Activated CD8-positive, alpha-beta memory T cell treated with anti-CD3 and anti-CD28 coated beads, Interleukin-2, amount 50 U/mL, for 48 hours (primary cell): ENCODE results near the gene ROS1.

Source experiments
- DNase-seq: peaks from one replicate; pipeline ENCODE4 v3.0.0-alpha.2; 2020

Gene ROS1

DNA sequence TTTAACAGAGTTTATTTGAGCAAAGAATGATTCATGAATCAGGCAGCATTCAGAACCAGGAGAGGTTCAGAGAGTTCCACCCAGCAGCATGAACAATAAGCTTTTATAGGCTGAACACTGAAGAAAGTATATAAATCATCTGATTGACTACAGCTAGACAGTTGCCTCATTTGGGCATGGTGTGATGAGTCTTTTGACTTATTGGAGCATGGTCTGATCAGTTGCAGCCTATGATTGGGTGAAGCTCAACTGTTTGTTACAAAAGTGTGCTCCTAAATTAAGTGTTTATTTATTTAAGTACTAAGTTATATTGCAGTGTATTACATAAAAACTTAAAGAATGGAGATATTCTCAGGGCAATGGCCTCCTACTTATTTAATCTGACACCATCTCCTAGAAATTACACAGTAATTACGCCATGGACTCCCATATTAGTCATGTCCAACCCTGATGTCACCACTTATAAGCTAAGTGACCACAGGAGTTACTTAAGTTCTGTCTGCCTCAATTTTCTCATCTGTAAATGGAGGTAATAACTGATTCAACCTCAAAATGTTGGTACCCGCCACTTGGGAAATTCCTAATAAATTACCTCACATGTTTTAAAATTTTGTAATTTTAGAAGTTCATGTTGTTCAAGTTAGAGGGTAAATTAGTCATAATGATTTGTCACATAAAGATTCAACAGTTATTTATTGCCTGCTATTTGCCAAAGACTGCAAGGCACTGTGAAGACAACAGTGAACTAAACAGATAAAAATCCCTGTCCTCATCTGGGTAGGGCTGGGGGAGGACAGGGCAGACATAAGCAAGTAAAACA lies 15.2 kb upstream of the ROS1 start:
- no peak for DNase-seq

DNA sequence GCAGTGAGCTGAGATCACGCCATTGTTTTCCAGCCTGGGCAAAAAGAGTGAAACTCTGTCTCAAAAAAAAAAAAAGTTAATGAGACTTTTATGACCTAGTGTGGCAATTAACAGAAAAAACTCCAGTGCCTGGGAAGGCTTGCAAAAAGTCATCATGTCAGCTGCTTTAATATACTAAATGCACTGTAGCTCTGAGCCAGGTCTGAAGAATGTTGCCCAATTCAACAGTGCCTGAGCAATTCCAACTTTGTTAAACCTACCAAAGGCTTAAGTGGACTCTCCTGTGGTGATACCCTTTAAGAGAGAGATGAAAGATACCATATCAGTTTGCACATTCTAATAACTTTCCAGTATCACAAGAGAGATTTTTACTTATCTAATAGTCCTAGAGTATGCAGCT lies 6.5 kb upstream of the ROS1 start:
- DNase-seq: no peak

DNA sequence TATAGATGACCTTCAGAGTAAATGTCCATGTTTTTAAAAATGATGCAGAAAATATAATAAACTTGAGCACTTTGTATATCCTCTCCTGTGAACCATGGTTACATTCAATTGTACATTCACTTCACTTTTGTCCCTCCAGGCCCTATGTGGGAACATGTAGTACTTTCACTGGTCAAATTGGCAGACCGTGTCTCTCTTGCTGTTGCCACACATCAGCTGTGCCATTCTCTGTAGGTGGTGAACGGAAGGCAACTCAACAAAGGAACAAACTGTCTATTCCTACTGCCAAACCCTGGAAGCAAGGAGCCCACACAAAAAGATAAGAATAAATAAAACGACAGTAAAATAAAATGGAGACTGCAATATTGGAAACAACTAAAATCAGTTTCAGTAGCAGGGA lies 2.0 kb downstream of the ROS1 start:
- no peak for DNase-seq

DNA sequence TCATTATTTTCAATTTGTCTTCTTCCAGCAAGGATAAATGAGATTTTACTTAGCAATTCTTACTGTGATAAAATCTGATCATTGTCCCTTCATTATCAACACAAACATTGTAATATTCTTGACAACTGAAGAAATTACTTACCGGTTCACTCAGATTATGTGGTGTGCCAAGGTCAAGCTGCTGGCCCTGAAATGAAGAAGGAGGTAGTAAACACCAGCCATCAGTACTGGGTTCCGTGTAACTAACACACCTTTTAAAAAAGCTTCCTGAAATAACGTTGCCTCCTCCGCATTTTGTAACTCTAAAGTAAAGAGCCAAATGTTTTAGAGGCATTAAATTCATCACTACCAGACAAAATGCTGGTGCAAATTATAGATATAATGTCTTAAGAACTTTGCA lies 7.4 kb downstream of the ROS1 start:
- no peak for DNase-seq

DNA sequence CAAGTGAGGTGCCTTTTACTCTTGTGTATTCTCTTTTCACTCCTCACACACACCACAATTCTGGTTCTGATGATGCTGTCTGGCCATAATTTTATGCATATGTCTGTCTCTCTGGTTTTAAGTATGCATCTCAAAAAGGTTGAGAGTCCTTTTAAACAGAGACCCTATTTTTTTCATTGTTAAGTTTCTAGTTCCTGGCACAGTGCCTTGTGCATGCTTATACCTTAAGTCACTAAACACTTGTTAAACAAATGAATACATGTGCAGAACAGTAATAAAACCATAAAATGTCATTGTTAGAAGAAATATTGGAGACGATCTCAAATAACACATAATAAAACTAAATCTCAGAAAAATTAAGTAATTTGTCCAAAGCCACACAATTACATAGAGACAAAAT lies 7.9 kb downstream of the ROS1 start:
- no peak for DNase-seq

DNA sequence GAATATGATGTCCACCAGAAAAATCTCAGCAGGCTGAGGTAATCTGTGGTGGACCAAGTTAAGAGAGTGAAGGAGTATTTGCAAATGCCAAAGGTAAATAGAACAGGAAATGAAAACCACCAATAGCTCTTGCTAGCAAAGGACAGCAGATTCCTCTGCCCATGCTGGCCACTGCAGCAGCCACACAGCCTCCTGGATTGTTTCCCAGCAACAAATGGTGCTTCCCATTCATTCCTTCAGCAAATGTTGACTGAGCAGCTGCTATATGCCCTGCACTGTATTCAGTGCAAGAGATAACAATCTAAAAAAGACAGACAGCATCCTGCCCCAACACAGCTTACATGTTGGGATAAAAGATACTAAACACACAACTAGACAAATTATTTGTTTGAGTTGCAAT lies 11.0 kb downstream of the ROS1 start:
- no peak for DNase-seq

DNA sequence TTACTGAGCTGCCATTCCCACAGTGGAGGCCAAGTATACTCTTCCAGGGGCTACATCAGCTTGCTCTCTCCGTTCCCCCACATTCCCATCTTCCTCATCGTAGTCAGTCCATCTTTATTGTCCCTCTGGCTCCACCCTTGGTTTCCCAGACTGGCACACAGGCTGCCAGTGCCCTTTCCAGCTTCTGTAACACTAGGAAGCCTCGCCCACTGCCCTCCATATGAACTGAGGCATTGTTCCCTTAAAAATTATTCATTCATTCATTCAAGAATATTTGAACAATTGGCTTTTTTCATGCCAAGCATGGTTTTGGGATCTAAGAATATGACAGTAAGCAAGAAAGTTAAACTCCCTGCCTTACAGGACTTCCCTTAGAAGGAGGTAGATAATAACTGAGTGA lies 14.3 kb downstream of the ROS1 start:
- no peak for DNase-seq

DNA sequence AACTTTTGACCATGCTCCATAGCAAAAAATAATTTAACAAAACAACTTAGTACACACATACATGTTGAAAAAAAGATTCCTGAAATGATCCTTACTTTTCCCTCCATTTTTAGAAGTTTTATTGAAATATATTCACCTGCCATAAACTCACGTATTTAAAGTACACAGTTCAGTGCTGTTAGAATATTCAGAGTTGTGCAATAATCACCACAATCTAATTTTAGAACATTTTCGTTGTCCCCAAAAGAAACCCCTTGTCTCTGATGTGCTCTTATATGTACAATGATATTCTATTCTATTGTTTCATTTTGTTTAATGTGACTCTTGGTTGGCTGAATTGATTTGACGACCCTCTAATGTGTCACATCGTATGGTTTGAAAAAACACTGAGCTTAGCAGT lies 15.9 kb downstream of the ROS1 start:
- no peak for DNase-seq

DNA sequence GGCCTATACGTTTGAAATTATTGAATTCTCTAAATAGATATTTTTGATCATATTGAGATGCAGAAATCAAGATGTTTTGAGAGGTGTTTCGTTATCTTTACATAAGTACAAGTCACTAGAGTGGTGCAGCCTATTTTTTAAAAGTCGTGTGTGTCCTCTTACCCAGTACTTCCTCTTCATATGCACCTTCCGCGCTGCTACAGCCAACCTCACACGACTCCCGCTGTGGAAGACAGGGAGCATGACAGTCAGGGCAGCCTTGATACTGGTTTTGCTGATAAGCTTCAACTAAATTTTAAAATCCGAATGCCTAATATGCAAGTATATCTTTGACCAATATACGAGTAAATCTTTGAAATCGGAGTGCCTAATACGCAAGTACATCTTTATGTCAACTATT lies 16.3 kb downstream of the ROS1 start:
- DNase-seq: no peak

DNA sequence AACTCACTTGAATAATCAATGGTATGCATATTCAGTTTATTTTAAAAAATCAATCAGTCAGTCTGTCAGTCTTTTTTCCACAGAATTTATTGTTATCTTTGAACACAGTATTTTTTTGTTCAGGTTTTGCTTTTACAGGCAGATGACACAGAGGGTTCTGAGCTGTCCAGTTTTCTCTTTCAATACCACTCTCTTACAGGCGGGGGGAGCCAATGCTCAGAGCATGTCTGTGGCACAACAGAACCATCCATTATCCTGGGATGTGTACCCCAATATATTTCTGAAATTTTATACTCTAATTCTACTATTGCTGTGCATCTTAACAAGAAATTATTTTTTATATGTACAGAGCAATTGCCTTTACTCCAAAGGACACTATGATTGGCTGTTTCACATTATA lies 21.2 kb downstream of the ROS1 start:
- DNase-seq: no peak

DNA sequence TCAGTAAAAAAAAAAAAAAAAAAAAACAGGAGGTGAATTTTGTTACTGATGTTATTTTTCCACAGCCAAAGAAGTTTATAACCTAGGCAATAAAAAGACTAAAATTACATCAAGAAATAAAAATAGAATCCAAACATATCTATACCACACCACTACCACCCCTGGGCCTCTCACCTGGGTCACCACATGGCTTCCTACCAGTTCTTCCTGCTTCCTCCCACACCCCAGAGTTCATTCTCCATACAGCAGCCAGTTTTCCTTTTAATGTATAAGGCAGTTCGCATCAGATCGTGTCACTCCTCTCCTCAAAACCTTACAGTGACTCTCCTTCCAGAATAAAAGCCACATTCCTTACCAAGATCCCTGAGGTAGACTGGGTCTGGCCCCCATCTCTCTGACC lies 23.9 kb downstream of the ROS1 start:
- DNase-seq: no peak

DNA sequence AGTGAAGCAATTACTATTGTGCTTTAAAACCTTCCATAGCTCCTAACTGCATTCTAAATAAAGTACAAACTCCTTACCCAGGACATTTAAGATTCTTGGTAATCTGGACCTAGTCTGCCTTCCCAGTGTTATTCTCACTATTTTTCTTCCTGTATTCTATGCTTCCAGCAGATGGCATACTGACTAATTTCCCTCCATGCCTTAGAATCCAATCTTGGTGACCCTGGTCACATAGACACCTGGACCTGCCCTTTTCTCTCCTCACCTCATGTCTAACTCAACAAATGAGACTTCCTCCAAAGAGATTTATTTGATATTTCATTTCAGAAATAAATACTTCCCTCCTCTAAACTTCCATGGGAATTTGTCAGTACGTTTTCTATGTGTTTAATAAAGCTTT lies 25.8 kb downstream of the ROS1 start:
- DNase-seq: no peak

DNA sequence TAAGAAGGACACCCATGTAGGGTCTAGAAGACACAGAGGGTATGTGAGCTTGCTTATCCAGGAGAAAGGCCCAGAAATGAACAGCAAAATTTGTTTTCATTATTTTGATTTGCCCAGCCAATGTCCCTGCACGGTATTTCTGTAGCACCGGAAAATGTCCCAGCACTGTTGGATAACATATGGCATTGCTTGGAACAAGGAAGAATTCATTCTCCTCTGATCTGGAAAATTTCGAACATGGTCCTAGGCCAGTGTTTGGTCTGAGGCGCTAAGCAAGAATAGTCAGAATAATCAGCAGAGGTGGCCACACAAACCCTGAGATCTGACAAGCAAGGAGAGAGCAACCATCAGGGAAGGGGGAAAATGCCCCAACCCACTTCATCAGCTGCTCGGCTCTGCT lies 26.6 kb downstream of the ROS1 start:
- DNase-seq: no peak

DNA sequence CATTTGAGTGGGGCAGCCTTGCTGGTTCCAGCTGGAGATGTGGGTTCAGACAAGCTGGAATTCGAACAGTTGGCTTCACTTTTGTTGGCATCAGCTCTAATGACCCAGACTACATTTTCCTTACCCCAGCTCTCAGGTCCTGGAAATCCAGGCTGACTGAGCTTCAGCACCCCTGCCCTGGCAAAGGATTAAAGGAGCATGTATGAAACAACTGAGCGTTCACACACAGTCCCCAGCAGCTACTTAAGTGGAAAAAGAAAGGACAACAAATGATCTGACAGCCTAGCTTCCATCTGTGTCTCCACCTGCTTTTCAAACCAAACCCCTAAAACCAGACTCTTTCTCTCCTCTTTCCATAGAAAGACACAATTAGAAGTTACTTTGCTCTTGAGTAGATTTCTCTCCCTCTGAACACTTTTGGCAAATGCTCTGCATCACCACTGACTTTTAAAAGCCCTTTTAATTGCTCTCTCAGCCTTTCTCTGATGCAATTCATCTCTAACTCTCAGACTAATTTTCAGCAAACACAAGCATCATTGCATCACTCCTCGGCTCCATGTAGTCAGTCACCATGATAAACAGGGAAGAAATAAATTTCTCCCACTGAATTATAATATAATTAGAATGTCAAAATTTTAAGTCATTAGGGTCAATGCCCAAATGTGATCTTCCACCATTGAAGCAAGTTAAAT lies 28.1 kb downstream of the ROS1 start:
- no peak for DNase-seq

DNA sequence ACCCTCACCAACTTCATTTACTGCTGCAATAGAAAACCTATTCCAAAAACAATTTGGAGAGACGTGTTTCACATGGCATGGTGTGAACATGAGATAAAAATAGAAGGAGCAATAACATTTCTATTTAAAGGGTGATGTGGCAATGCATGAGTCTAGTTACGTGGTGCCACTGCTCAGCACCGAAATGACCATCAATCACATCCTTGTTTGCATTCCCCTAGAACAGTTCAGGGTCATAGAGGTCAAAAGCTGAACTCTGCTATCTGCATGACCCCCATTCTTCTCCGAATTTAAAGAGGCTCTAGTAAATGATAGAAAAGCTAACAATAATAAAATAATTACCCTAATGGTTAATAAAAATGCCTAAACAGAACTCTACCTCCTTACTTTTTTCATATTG lies 29.5 kb downstream of the ROS1 start:
- DNase-seq: no peak

DNA sequence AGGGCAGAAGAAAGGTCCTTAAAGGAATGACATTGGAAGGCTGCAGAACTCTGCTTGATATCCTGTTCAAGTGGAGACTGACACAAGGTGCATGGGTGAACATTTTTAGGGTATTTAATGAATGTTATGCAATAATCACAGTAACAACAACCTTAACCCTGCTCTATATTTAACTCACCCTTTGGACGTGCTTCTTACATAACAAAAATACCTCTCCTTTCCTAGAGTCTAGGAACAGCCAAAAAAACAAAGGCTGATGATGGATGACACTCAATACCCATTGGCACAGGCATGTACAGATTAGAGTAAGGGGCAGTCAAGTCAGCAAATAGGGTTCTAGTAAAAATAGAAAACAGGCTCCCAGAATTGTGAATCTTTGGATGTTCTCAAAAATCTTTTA lies 30.6 kb downstream of the ROS1 start:
- no peak for DNase-seq

DNA sequence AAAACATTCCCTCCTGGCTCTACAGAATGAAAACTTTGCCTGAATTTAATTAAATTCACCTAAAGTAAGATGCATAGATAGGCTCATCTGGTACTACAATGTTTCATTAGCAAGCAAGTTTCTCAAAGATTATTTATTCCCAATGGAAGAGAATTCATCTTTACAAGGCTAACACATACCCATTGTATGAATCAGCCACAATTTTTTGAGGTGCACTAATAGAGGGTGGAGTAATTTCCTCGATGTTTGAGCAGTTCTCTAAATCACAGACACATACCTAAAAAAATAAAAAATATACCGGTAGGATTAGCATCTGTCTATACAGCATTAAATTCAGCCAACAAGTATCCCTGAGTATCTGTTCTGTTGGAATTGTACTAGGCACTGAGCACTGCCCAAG lies 32.7 kb downstream of the ROS1 start:
- no peak for DNase-seq

DNA sequence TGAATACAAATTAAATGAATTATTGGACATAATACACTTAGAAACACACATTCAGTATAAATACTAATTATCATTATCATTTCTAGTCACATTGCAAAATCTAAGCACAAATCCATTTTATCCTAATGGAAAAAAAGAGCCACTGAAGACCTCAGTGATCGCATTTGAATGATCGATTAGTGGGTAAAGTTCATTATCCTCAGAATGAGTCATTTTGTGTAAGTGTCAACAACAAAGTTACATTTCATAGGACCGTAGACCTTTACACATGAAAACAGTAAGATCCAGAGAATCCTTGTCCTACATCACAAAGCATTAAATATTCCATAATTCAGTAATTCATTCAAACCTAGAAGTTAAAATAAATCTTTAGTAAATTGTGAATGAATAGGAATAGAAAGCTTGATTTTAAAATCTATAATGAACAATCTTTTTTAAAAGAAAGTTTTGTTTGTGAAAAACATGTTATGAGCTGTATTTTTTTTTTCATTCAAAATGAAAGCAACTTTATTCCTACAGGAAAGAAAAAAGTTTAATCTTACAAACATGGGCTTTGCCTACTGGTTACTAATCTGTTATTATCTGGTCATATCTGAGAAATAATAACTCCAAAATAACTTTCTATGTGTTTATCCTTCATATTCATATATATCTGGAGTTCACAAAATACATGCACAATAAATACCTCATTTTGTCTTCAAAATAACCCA lies 33.7 kb downstream of the ROS1 start:
- no peak for DNase-seq

DNA sequence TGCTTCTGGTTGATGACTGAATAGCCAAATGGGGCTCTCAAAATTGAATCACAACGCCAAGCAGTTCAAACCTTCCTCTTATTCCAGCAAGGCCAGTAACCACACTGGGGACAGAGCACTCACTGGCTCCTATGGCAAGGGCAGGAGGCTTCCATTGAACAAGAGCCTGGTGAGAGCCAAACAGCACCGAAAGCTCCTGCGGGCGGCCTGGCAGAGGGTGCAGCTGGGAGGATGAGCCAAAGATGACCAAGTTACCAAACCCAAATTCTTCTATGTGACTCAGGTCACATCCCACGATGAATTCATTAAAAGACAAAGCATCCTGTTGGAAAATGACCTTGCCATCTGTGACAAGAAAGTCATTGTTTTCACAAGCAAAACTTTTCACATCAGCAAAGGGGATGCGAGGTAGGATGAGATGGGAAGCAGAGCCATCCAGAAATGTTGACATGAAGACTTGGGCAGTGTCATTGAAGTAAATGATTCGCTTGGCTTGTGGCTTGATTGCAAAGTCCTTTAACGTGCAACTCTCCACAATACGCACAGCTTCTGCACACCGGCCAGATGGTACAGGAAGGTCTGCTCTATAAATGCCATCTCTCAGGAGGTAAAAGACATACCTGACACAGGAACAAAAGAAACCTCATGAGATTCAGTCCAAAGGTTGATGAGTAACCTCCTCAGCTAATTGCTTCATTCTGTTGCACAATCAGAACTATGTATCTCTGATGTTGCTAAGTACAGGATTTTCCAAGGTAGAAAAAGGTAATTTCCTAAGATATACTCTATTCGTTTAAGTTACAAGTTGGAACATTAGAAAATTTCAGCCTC lies 36.3 kb downstream of the ROS1 start:
- no peak for DNase-seq

DNA sequence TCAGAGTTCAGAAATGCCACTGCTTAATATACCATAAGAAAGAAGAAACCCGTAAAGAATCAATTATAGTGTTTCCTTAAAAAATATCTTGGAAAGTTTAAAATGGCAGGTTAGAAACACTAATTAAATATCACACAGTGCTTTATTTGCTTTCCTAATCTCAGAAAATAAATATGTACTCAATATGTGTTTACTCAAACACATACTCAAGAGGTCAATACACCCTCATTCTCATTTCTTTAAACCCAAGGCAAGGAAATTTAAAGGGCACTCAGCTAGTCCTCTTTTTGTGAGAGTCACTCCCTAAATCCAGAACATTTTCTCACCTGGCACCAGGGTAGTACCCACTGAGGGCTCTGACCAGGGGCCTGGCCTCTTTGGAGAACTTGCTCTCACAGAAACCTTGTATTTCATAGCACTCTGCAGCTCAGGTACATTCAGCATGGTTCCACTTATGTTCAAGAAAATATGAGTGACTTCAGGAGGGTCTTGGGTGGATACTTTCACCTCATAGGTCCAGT lies 38.2 kb downstream of the ROS1 start:
- DNase-seq: no peak

DNA sequence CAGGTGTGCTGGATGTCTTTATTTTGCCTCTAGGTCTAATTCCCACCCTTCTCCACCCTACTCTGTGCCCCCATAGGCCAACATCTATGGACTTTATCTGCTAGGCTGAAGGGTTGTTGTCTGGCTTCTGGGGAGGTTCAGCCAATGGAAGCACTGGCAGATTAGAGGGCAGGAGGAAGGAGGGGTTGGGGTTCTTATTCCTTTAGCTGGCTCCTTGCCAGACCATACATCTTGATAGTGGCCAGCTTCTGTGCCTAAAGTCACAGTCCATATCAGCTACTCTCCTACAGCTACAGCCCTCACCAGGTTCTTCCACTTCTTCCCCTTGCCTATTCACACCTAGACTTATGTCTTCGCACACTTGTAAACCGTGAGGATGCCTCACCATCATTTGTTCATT lies 41.1 kb downstream of the ROS1 start:
- no peak for DNase-seq

DNA sequence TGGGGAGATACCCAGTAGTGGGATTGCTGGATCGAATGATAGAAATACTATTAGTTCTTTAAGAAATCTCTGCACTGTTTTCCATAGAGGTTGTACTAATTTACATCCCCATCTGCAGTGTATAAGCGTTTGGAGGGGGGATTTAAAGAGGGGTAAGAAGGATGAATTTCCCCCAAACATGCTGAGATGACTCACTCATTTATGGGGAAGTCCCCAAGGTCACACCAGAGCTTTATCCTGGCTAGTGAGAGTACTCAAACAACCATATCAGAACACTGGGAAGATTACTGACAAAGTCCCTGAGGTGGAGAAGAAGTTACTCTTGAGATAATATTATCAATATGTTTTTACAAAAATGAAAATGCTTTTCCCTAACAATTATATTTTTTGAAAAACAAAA lies 44.0 kb downstream of the ROS1 start:
- DNase-seq: no peak

DNA sequence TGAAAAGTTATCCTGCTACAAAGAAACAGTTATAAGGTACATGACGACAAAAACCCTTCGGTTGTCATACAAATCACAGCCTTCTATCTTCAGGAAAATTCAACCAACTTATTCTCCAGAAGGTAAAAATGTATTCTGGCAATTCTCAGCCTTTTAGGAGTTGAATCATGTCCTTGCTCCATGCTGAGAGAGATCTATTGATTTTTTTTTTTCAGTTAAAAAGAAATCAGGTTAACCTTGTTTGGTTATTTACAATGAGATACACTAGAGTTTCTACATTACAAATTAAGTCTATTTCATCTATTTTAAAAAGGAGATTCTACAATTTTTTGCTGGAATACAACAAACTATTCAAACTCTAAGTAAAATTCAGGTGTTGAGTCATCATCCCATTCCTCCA lies 45.4 kb downstream of the ROS1 start:
- DNase-seq: no peak
